Esophagus muscularis mucosa (tissue), 4 donors: Measurements from ENCODE around the gene POLK.

Experiments
- EP300 ChIP-seq: sonication (generic); formaldehyde crosslinking; IDR thresholded peaks from one replicate; pipeline ENCODE4 v1.6.1; 2017; ENCODE audit warnings: antibody characterized with exemption
- POLR2A ChIP-seq: fragments of 450-650 bp; IDR thresholded peaks from one replicate; pipeline ENCODE4 v1.6.1; 2017; ENCODE audit warnings: antibody characterized with exemption, moderate library complexity, mild to moderate bottlenecking, low read depth
- TF ChIP-seq, protein P1 (sequence below), 3 experiments: fragments of 200-600 bp in 2 of 3; fragments of 450-650 bp in 1 of 3; sonication (generic) in 2 of 3; IDR thresholded peaks; one replicate each; pipeline ENCODE4 v1.5.1; 2017 to 2019; ENCODE audit warnings: antibody characterized with exemption in 3 of 3, mild to moderate bottlenecking in 2 of 3, moderate library complexity in 1 of 3

DNA sequence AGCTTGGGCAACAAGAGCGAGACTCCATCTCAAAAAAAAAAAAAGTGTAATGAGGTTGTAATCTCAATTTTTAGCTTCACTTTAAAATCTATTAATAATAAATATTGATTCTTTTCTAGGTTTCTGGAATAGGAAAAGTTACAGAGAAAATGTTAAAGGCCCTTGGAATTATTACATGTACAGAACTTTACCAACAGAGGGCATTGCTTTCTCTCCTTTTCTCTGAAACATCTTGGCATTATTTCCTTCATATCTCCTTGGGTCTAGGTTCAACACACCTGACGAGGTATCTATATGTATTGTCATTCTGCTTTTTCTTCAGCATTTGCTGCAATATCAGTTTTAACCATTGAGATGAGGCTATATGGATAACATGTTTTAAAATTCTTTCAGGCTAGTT lies 73.0 kb downstream of the POLK start:
- TF ChIP-seq EP300: no peak
- TF ChIP-seq, protein P1, sequence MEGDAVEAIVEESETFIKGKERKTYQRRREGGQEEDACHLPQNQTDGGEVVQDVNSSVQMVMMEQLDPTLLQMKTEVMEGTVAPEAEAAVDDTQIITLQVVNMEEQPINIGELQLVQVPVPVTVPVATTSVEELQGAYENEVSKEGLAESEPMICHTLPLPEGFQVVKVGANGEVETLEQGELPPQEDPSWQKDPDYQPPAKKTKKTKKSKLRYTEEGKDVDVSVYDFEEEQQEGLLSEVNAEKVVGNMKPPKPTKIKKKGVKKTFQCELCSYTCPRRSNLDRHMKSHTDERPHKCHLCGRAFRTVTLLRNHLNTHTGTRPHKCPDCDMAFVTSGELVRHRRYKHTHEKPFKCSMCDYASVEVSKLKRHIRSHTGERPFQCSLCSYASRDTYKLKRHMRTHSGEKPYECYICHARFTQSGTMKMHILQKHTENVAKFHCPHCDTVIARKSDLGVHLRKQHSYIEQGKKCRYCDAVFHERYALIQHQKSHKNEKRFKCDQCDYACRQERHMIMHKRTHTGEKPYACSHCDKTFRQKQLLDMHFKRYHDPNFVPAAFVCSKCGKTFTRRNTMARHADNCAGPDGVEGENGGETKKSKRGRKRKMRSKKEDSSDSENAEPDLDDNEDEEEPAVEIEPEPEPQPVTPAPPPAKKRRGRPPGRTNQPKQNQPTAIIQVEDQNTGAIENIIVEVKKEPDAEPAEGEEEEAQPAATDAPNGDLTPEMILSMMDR (IDR thresholded peaks at IDR 0.05): no peak
- TF ChIP-seq POLR2A: no peak
